Lower leg skin (tissue), 4 donors: ENCODE data around the gene RNF157. TPM values are rescaled to one million over a fixed set of nuclear protein-coding genes. Genes with fewer than 3 reads are reported as not detected.

Experiments used
- DNase-seq, 2 donors: peaks; one replicate each; pipeline ENCODE4 v3.0.0-alpha.2; 2019; ENCODE audit warnings: low spot score in 2 of 2
- H3K4me3 ChIP-seq: fragments of 200-600 bp; sonication (generic); 2 replicates; pipeline ENCODE4 v1.5.1; 2017; ENCODE audit warnings: mild to moderate bottlenecking, low read depth; ENCODE audit not compliant: poor library complexity, severe bottlenecking
- CTCF ChIP-seq, 3 donors: fragments of 450-650 bp; IDR thresholded peaks; one replicate each; pipeline ENCODE4 v1.5.1; 2016; ENCODE audit warnings: antibody characterized with exemption in 3 of 3, mild to moderate bottlenecking in 3 of 3, moderate library complexity in 2 of 3
- POLR2A ChIP-seq, 2 donors: fragments of 450-650 bp; IDR thresholded peaks; one replicate each; pipeline ENCODE4 v1.6.1; 2016 to 2017; ENCODE audit warnings: antibody characterized with exemption in 2 of 2, mild to moderate bottlenecking in 1 of 2, moderate library complexity in 1 of 2
- WGBS, 2 donors: methylation state at CpG; one replicate each; pipeline ENCODE4 v1.1.5; 2018; 5-methylcytosine and 5-hydroxymethylcytosine counted together
- intact Hi-C: fragments of 100-400 bp; cut with DNase I; formaldehyde crosslinking; loops from one replicate; pipeline ENCODE4 v1.15.0; 2023; ENCODE audit warnings: low total_unique reads
- total RNA-seq, 4 donors: library from RNA; depleted of rRNA; stranded (reverse); fragments of >200 nt; gene quantifications; one replicate each; pipeline ENCODE4 v1.1.0, GENCODE V29; 2016

RNF157 gene
- total RNA-seq, 4 donors from 2014 or later = 0.83 to 2.4 (median 1.4) TPM

GRCh38 chr17:76275382-76276068, 35.2 kb upstream of the RNF157 start:
- WGBS, 2 donors = 90 to 91% methylated on average over 22 of the region's 22 CpGs
- no peak for DNase-seq
- TF ChIP-seq CTCF (IDR thresholded peaks at IDR 0.05) (no peak), POLR2A (IDR thresholded peaks at IDR 0.05) (no peak)
- intact Hi-C loops = no loop called here
- no peak overlapping the region for H3K4me3 ChIP-seq

GRCh38 chr17:76274112-76274956, 34.0 kb upstream of the RNF157 start:
- intact Hi-C loops = no loop called here
- WGBS, 2 donors = 68 to 78% methylated on average over 18 to 21 of the region's 21 CpGs
- TF ChIP-seq CTCF (IDR thresholded peaks at IDR 0.05) (no peak), POLR2A (IDR thresholded peaks at IDR 0.05) (no peak)
- no peak for DNase-seq
- H3K4me3 ChIP-seq = no peak overlapping the region

GRCh38 chr17:76273445-76274111, 33.3 kb upstream of the RNF157 start:
- no peak overlapping the region for H3K4me3 ChIP-seq
- intact Hi-C loops = no loop called here
- TF ChIP-seq CTCF (IDR thresholded peaks at IDR 0.05) (no peak), POLR2A (IDR thresholded peaks at IDR 0.05) (no peak)
- DNase-seq = peak in 1 of 2 donors; percentile 87
- WGBS, 2 donors = 58 to 67% methylated on average over 20 to 26 of the region's 26 CpGs

GRCh38 chr17:76272541-76273444, 32.5 kb upstream of the RNF157 start:
- DNase-seq = peak in 1 of 2 donors; percentile 89
- 45 to 54% methylated on average over 15 to 19 of the region's 19 CpGs for WGBS, 2 donors
- TF ChIP-seq CTCF (IDR thresholded peaks at IDR 0.05) (no peak), POLR2A (IDR thresholded peaks at IDR 0.05) (no peak)

More at GRCh38 chr17:76272541-76273444, 32.5 kb upstream of the RNF157 start:
- H3K4me3 ChIP-seq = no peak overlapping the region
- intact Hi-C loops = no loop called here
